Measurements from ENCODE around the gene SMAD1.

Gene SMAD1

GRCh38 chr4:145605941-145606340 lies 124.3 kb downstream of the SMAD1 start:
- no peak overlapping the region for H3K4ac ChIP-seq (ENCODE audit: low read depth, low read length)
- no peak overlapping the region for H3K4me3 ChIP-seq (ENCODE audit: low read length)
- no peak overlapping the region for H3K56ac ChIP-seq (ENCODE audit: low read length)
- H3K9ac ChIP-seq (ENCODE audit: low read length), result no peak overlapping the region
- no peak overlapping the region for H4K5ac ChIP-seq (ENCODE audit: low read length)
- H3K27ac ChIP-seq (ENCODE audit: low read depth, low read length), result no peak overlapping the region
- H3K4me1 ChIP-seq (ENCODE audit: control insufficient read depth, low read depth, low read length), result no peaks in the 10 kb centered on the region
- no peaks in the 10 kb centered on the region for H3K27me3 ChIP-seq (ENCODE audit: insufficient read depth, low read length, poor library complexity)
- no peak overlapping the region for H2BK120ac ChIP-seq (ENCODE audit: low read depth, low read length)
- no peak for DNase-seq
- no peaks in the 10 kb centered on the region for H3K79me2 ChIP-seq (ENCODE audit: control insufficient read depth, insufficient read depth, low read length)
- H2BK15ac ChIP-seq (replicated peaks; ENCODE audit: low read depth), result no peak overlapping the region
- H3K18ac ChIP-seq (ENCODE audit: low read length), result no peak overlapping the region
- no peak overlapping the region for H3K23ac ChIP-seq (ENCODE audit: low read length)
- H3K36me3 ChIP-seq (ENCODE audit: control insufficient read depth, insufficient read depth, low read length), result no peaks in the 10 kb centered on the region
- H2AK5ac ChIP-seq (ENCODE audit: low read length), result no peak overlapping the region
- H3K79me1 ChIP-seq (ENCODE audit: low read length), result no peaks in the 10 kb centered on the region
- no peak overlapping the region for H3K4me2 ChIP-seq (ENCODE audit: low read length)
- H4K8ac ChIP-seq (ENCODE audit: low read depth, low read length), result no peak overlapping the region
- H2BK5ac ChIP-seq (ENCODE audit: low read length), result no peak overlapping the region
